ENCODE measurements around the gene NKX1-2.

Gene NKX1-2

GRCh38 chr10:124474514-124475070 lies 24.8 kb upstream of the NKX1-2 start:
- no peak for DNase-seq

DNA sequence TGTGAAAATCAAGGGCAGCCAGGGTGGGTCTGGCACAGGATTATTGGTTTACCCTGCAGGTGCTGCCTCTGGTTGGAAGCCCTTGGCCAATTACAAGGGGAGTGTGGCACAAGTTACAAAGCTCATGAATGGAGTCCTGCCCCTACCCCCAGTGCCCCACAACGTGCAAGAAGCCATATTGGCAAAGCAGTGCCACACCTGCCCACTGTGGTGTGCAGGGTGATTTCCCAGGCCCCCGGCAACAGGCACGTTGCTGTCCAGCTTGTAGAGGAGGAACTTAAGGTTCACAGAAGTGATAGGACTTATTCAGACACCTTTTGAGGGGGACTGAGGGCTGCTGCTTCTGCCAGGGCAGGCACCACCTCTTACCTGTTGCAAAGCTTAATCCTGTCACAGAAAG lies 23.2 kb upstream of the NKX1-2 start:
- DNase-seq, result no peak

- no peak for DNase-seq
These were observed 22.2 kb upstream of the NKX1-2 start for GRCh38 chr10:124472071-124472470.

DNA sequence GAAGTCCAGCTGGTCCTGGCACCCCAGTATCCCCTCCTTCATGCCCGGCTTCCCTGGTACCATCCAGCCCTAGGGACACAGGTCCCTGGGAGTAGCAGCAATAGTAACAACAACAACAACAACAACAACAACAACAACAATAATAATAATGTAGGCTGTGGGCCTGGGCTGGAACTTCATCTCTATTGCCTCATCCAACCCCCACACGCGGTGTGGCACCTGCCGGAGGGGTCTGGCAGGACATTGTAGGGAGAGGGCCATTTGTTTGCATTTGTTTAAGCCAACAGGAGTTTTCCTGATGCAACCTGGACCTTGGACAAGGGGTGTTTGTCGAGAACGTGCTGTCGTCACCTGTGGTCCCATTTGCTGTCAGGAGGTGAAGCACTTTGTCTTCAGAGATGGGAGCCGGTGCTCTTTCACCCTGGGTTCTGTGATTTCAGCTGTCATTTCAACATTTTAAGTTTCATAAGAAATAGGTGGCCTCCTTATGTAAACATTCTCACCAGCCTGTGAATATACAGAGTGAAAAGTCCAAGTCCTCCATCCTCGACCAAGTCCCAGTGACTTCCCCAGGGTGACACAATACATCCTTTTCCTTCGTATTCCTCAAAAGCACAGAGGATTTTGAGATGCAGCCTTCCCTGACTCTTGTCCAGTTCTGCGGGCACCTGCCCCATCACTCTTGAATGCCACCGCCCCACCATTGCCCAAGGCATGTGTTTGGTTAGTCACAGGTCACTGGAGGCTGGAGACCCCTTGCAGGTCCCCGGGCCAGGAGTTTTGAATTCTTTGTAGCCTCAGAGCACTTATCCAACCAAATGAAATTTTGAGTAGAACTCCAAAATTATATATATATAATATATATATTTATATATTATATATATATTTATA lies 21.0 kb upstream of the NKX1-2 start:
- DNase-seq, result no peak

DNA sequence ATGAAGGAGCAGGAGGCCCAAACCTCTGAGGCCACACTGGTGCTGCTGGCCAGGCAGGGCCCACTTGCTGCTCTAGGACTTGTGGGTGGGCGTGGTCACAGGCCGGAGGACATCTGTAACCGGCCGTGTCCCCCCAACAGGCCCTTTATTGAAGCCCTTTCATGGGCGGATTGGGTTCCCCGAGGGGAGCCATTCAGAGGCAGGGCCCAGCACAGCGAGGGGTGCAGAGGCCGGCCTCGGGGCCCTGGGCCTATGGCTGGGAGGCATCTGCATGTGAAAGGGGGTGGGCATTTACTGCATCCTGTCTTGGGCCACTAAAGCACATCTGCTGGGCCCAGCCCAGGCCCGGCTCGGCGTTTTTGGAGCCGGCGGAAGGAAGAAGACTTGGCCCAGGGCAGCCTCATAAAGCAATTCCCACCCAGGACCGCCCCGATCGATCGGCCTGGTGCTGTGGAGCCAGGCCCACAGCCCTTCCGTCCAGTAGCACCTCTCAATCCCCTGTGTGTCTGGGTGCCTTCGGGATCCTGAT lies 20.2 kb upstream of the NKX1-2 start:
- DNase-seq, result no peak

DNA sequence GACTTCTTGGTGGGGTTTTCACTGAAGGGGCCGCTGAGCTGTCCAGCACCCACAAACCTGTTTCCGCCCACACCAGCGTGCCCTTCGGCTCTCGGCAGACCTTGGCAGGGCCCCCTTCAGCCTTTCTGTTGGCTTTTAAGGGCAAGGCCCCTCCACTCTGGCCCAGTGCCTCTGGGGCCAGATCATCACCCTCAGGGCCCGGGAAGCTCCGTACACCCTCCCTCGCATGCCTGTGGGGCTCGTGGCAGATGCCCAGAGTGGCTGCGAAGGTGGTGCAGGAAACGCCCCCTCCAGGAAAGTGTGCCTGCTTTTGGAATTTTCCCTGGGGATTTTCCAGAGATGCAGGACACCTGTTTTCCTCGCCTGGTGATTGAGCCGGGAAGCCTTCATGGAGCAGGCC lies 18.8 kb upstream of the NKX1-2 start:
- no peak for DNase-seq

GRCh38 chr10:124467165-124467564 lies 17.3 kb upstream of the NKX1-2 start:
- DNase-seq, result no peak

DNA sequence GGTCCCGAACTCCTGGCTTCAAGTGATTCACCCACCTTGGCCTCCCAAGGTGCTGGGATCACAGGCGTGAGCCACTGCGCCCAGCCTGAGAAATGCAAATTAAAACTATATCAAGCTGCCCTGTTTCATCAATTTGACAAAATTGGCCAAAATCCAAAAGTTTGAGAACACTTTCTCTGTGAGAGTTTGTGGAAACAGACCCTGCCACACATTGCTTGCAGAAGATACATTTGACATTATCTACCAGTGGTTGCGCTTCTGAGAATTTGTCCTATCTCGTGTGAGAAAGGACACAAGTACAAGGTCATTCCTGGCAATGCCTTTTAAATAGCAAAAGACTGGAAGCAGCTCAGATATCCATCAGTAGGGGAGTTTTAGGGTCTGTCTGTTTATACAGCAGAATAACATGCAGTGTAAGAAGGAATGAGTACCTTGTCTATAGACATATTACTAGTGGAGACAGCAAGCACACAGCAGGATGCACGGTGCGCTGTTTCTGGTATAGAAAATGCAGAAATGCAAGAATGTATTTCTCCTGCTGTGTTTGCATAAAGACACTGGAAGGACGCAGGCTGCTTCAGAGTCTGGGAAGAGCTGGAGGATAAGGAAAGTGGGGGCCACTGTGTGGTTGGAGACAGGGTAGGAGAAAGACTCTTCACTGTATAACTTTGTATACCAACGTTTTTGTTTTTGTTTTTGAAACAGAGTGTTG lies 16.1 kb upstream of the NKX1-2 start:
- DNase-seq, result no peak

DNA sequence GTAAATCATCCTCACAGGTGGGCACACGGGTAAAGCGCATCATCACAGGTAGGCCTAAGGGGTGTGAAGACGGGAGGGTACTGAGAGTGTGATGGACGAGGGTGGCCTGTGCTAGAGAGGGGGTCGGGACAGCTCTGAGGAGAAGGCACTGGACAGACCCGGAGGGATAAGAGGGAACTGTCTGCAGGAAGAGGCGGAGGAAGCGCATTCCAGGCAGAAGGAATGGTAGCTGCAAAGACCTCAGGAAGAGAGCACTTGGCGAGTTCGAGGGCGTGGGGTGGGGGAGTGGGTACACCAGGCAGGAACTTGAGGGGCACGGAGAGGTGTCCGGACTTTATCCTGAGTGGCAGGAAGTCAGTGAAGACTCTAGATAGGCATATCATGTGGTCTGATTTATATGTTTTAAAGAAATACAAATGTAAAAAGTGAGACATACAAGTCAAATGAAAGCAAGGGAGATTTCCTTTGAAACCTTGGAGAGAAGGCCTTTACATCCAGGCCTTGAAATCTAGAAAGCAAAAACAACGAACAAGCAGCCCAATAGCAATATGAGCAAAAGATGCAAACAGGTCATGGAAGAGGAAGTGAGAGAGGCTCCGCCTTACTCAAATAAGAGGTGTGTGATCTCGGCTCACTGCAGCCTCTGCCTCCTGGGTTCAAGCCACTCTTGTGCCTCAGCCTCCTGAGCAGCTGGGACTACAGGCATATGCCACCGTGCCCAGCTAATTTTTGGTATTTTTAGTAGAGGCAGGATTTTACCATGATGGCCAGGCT lies 15.4 kb upstream of the NKX1-2 start:
- peak in 1 of 2 donors; percentile 17 for DNase-seq

GRCh38 chr10:124464028-124464965 lies 14.5 kb upstream of the NKX1-2 start:
- no peak for DNase-seq

GRCh38 chr10:124462348-124462695 lies 12.5 kb upstream of the NKX1-2 start:
- no peak for DNase-seq

DNA sequence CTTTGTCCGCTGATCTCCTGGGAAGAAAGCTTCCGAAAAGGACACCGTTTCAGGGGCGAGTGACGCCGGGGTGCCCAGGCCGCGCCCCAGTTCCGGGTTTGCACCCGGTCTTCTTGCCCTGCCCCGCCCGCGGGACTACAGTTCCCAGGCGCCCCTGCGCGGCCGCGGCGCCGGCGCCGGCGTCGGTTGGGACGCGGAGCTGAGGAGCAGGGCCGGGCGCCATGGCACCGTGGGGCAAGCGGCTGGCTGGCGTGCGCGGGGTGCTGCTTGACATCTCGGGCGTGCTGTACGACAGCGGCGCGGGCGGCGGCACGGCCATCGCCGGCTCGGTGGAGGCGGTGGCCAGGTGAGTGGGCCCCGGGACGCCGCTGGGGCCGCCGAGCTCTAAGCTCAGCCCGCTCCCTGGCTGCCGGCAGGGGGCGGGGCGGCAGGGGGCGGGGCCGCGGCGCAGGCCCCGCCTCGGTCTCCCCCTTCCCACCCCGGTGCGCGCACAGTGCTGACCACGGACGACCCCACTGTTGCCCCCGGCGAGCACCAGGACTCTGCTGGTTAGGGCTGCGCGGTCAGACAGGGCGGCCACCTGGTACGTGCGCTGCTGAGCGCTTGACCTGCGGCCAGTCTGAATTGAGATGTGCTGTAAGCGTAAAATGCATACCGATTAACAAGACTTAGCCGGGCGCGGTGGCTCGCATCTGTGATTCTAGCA lies 12.0 kb upstream of the NKX1-2 start, which contains the start of gene LHPP:
Gene LHPP, plus strand, starts transcription at position 182 of the 706 bp plus-strand sequence. Its CDS starts 40 bp downstream, at position 222.
- DNase-seq, result peak; percentile 84 to 89

DNA sequence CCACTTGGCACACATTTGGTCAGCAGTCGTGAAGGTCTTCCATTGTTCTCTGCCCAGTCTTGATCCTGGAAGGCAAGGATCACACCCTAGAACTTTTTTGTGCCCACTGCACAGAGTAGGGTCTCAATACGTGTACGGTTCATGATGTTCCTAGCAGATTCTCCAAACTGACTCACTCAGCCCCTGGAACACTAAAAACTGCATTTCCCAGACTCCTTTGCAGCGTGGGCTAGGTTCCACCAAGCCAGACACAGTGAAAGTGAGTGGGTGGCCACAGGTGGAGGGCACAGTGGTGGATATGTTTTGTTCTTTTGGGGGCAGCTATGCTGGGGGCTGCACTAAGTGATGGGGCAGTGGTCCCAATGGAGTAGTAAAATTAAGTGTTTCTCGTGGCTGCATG lies 10.3 kb upstream of the NKX1-2 start:
- DNase-seq, result no peak

- DNase-seq, result no peak
These were observed 9.6 kb upstream of the NKX1-2 start for GRCh38 chr10:124459395-124459794.

GRCh38 chr10:124458889-124459288 lies 9.1 kb upstream of the NKX1-2 start:
- no peak for DNase-seq

DNA sequence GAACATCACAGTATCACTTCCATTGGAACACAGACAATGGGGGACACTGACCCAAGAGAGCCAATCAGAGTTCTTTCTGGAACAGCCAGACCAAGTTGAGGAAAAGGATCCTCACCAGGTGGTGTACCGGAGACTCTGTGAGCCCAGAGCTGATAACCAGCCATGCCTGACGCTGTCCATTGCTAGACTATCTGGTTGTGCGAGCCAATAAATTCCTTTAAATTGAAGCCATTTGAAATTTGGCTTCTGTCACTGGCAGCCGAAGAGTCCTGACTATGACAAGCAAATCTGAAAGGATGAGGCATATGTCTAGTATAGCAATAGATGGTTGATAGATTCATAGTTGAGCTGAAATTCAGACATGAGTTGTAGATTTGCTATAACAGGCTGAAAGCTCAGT lies 8.6 kb upstream of the NKX1-2 start:
- no peak for DNase-seq

GRCh38 chr10:124455441-124455840 lies 5.6 kb upstream of the NKX1-2 start:
- DNase-seq, result no peak

DNA sequence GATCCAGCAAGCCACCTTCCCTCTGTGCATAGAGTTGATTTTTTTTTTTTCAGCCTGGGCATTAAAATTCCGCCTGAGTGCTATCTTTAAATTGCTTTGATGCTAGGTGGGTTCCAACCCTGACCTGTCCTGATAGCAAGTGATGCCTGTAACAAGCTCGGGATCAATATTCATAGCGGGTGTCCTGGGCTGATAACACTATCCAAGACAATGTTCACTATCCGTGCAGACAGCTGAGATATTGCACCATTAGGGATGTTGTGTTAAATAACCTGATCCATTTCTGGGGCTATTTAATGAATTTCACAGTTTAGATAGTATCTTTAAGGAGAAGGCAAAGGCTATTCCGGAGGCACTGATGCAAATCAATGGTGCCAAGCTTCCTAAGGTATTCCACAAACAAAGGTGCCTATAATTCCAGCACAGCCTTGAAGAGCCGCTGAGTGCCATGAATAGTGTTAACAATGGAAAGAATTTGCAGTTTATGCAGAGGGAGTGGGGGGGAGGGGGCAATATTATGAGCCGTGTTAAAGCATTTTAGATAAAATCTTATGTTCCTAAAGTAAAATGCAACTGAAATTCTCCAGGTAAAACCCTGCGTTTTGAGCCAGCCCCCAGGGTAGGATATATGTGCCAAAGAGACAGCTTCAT lies 4.2 kb upstream of the NKX1-2 start:
- DNase-seq, result no peak

GRCh38 chr10:124451276-124451675 lies 1.4 kb upstream of the NKX1-2 start:
- no peak for DNase-seq

DNA sequence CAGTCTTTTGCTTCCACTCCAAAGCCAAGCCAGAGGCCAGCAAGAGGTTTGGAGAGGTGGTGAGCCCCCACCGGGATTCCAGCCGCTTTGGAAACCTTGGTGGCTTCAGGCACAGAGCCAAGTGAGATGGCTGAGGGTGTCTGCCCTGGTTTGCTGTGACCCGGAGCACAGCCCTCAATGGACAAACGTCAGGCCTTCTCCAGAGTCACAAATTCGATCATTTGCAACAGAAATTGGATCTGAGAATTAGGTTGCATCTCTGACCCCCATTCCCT lies 885 bp upstream of the NKX1-2 start:
- no peak for DNase-seq

Measured in CD4-positive, alpha-beta T cell treated with Interferon alpha-2 for 1 hour (primary cell).